ENCODE results near the gene AK1. TPM values are rescaled to one million over a fixed set of nuclear protein-coding genes. Genes with fewer than 3 reads are reported as not detected.

Gene AK1
- polyA plus RNA-seq, 1 of the 3 experiments (the other 2 are of a cell fraction), result 125 TPM

DNA sequence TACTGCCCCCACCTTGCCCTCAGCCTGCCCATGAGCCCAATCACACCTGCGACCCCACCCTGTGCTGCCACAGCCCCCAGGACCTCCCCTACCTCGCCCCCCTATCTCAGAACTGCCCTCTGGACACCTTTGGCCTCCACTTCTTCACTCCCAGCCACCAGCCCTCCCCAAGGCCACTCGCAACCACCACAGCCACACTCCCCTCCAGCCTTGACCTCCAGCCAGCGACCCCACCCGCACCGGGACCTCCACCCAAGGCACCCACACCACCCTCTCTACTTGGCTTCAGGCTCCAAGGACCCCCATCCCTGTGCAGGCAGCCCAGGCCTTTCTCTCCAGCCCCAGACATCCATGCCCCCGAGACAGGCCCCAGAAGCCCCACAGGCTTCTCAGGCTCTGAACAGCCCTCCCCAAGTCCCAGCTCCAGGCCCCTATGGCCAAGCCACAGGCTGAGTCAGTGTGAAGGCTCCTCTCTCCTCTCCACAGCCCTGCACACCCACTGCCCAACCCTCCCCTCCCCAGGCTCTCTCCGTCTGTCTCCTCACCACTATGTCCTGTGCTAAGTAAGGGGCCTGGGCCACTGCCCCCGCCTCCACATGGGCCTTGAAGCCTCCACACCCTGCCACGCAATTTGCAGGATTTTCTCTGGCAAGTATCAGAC, 2.0 kb downstream of the AK1 start:
- Histone ChIP-seq H3K9ac (no peak overlapping the region), H3K27ac (ENCODE audit: low read depth in 2 of 2, low read length in 1 of 2) (no peak overlapping the region), H3K27me3 (ENCODE audit: insufficient read depth) (no peaks in the 10 kb centered on the region), H2AFZ (ENCODE audit: low read depth) (no peak overlapping the region), H3K4me1 (ENCODE audit: control insufficient read depth in 1 of 2, insufficient read depth in 2 of 2, low read depth in 1 of 2, low read length in 1 of 2) (peaks cover 9 to 39% of the 10 kb centered on the region in 2 experiments; a peak in 2 of 4 replicates), H3K79me2 (ENCODE audit: insufficient read depth) (peaks cover 7% of the 10 kb centered on the region; the same call in 1 of the 2 replicates), H3K4me2 (peak overlapping the region; percentile 33; the same call in 1 of the 2 replicates), H3F3A (replicated peaks; ENCODE audit: insufficient read depth) (peaks cover 2% of the 10 kb centered on the region), H3K4me3 (ENCODE audit: low read depth in 2 of 2, low read length in 1 of 2) (no peak overlapping the region), H3K36me3 (replicated peaks in 1 of 2; ENCODE audit: control insufficient read depth in 1 of 2, insufficient read depth in 2 of 2, low read length in 1 of 2) (peaks cover 0 to 12% of the 10 kb centered on the region in 2 experiments), H3K9me3 (no peaks in the 10 kb centered on the region), H4K20me1 (ENCODE audit: insufficient read depth) (no peaks in the 10 kb centered on the region), H3K9me2 (no peaks in the 10 kb centered on the region)
- DNase-seq, result no peak
- 88% methylated on average over 10 of the region's 10 CpGs for WGBS (ENCODE audit: low lambda C conversion rate)
- ChIA-PET POLR2A (no interaction called here), CTCF (interaction anchor here (5.9 kb wide), 1 partner anchor 45 kb away, joined by 31 read pairs; no protein-coding TSS in a partner anchor)
- no peak for TF ChIP-seq RFX5 (IDR thresholded peaks at IDR 0.05; ENCODE audit: low read length)
- TF ChIP-seq FOXJ3 (CRISPR knock-in tag; IDR thresholded peaks at IDR 0.05), result no peak
- no peak for TF ChIP-seq MXI1 (IDR thresholded peaks at IDR 0.05; ENCODE audit: low read depth, low read length)
- no peak for TF ChIP-seq JUND (IDR thresholded peaks at IDR 0.05)
- no peak for TF ChIP-seq RAD21 (IDR thresholded peaks at IDR 0.05; ENCODE audit: low read length)
- no peak for TF ChIP-seq GABPA (IDR thresholded peaks at IDR 0.05; ENCODE audit: low read depth)
- no peak for TF ChIP-seq RCOR1 (IDR thresholded peaks at IDR 0.05; ENCODE audit: low read length)
- TF ChIP-seq, protein P1, sequence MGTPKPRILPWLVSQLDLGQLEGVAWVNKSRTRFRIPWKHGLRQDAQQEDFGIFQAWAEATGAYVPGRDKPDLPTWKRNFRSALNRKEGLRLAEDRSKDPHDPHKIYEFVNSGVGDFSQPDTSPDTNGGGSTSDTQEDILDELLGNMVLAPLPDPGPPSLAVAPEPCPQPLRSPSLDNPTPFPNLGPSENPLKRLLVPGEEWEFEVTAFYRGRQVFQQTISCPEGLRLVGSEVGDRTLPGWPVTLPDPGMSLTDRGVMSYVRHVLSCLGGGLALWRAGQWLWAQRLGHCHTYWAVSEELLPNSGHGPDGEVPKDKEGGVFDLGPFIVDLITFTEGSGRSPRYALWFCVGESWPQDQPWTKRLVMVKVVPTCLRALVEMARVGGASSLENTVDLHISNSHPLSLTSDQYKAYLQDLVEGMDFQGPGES (IDR thresholded peaks at IDR 0.05; ENCODE audit: low read depth, low read length), result no peak
- TF ChIP-seq FOSL2 (IDR thresholded peaks at IDR 0.05; ENCODE audit: borderline replicate concordance, low read depth), result no peak
- TF ChIP-seq FOXM1 (IDR thresholded peaks at IDR 0.05; ENCODE audit: low read depth), result no peak

DNA sequence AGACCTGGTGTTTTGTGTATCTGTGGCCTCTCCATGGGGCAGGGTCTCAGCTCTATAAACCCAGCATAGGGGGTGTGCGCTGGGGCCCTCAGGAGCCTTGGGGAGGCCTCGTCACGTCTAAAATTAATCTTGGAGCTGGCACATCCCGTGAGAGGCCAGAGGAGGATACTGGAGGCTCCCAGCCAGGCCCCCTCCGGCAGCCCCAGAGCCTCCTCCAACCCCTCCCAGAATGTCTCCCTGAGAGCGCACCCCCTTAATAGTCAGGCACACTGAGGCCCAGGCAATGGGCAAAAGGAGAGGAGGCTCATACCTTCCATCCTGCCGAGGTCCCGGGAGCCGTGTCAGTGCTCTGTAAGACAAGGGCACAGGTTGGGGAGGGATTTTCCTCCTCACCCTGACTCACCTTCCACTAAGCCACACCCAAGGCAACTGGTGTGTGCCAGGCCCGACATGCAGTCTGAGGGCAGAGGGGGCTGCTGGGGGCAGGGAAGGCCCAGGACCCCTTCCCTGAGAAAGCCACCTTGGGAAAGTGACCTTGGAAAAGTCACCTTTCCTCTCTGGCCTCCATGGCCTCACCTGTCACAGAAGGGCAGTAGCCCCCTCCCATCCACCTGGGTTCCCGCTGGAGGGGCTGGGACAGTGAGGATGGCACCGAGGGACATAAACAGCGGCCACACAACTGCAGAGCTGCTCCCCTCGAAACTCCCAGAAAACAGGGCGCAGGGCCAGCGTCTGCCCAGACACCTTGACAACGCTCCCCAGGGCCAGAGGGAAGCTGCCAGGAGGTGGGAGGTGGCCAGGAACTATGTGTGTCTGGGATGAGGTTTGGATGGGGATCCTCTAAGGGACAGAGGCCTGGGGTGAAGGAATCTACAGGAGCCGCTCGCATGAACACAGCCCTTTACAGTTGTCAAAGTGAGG, 2.9 kb downstream of the AK1 start:
- no peaks in the 10 kb centered on the region for H3F3A ChIP-seq (replicated peaks; ENCODE audit: insufficient read depth)
- peaks cover 7% of the 10 kb centered on the region; the same call in 1 of the 2 replicates for H3K79me2 ChIP-seq (ENCODE audit: insufficient read depth)
- H4K20me1 ChIP-seq (ENCODE audit: insufficient read depth), result no peaks in the 10 kb centered on the region
- ChIA-PET CTCF (interaction anchor here (0.8 to 10.6 kb wide), 7 partner anchors 10 to 139 kb away, joined by 3 to 116 read pairs (median 31); partner anchors contain the start of genes CDK9, ENG and TOR2A), POLR2A (interaction anchor here (0.8 to 0.9 kb wide), 3 partner anchors 10 to 82 kb away, joined by 3 read pairs; no protein-coding TSS in a partner anchor)
- no peak overlapping the region for H3K4me3 ChIP-seq (ENCODE audit: low read depth in 2 of 2, low read length in 1 of 2)
- no peak for DNase-seq
- no peaks in the 10 kb centered on the region for H3K9me2 ChIP-seq
- no peaks in the 10 kb centered on the region for H3K27me3 ChIP-seq (ENCODE audit: insufficient read depth)
- H3K4me2 ChIP-seq, result no peak overlapping the region; the same call in 1 of the 2 replicates
- peaks cover 0 to 12% of the 10 kb centered on the region in 2 experiments for H3K36me3 ChIP-seq (replicated peaks in 1 of 2; ENCODE audit: control insufficient read depth in 1 of 2, insufficient read depth in 2 of 2, low read length in 1 of 2)
- H3K9ac ChIP-seq, result no peak overlapping the region
- peaks cover 9 to 39% of the 10 kb centered on the region in 2 experiments; a peak in 2 of 4 replicates for H3K4me1 ChIP-seq (ENCODE audit: control insufficient read depth in 1 of 2, insufficient read depth in 2 of 2, low read depth in 1 of 2, low read length in 1 of 2)
- no peaks in the 10 kb centered on the region for H3K9me3 ChIP-seq
- H2AFZ ChIP-seq (ENCODE audit: low read depth), result no peak overlapping the region
- no peak overlapping the region for H3K27ac ChIP-seq (ENCODE audit: low read depth in 2 of 2, low read length in 1 of 2)
- WGBS (ENCODE audit: low lambda C conversion rate), result 86% methylated on average over 7 of the region's 19 CpGs
- TF ChIP-seq, protein P2, sequence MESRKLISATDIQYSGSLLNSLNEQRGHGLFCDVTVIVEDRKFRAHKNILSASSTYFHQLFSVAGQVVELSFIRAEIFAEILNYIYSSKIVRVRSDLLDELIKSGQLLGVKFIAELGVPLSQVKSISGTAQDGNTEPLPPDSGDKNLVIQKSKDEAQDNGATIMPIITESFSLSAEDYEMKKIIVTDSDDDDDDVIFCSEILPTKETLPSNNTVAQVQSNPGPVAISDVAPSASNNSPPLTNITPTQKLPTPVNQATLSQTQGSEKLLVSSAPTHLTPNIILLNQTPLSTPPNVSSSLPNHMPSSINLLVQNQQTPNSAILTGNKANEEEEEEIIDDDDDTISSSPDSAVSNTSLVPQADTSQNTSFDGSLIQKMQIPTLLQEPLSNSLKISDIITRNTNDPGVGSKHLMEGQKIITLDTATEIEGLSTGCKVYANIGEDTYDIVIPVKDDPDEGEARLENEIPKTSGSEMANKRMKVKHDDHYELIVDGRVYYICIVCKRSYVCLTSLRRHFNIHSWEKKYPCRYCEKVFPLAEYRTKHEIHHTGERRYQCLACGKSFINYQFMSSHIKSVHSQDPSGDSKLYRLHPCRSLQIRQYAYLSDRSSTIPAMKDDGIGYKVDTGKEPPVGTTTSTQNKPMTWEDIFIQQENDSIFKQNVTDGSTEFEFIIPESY (IDR thresholded peaks at IDR 0.05; ENCODE audit: borderline replicate concordance, low read depth), result no peak
- TF ChIP-seq GABPA (IDR thresholded peaks at IDR 0.05; ENCODE audit: low read depth) (no peak), NFIC (IDR thresholded peaks at IDR 0.05; ENCODE audit: borderline replicate concordance) (no peak), MXI1 (IDR thresholded peaks at IDR 0.05; ENCODE audit: low read depth, low read length) (no peak), CHD2 (IDR thresholded peaks at IDR 0.05; ENCODE audit: low read length, partially characterized antibody) (no peak), CTCF (IDR thresholded peaks at IDR 0.05) (no peak), FOXJ3 (CRISPR knock-in tag; IDR thresholded peaks at IDR 0.05) (no peak), GATA2 (CRISPR knock-in tag; IDR thresholded peaks at IDR 0.05) (no peak), SIN3A (IDR thresholded peaks at IDR 0.05; ENCODE audit: borderline replicate concordance, low read depth, low read length) (no peak), SMC3 (IDR thresholded peaks at IDR 0.05; ENCODE audit: low read depth, low read length) (no peak), RFX5 (IDR thresholded peaks at IDR 0.05; ENCODE audit: low read length) (no peak), EZH2phosphoT487 (IDR thresholded peaks at IDR 0.05; ENCODE audit: borderline replicate concordance, low read depth) (no peak)
- TF ChIP-seq, protein P1 (IDR thresholded peaks at IDR 0.05; ENCODE audit: low read depth, low read length), result no peak
